ENCODE results near the gene RAPGEF4.

RAPGEF4 gene

GRCh38 chr2:172978063-172978383 is 242.4 kb downstream of the RAPGEF4 start:
- DNase-seq (ENCODE audit: insufficient read length, low spot score) (no peak), FAIRE-seq (no peak)
- TF ChIP-seq, protein P1, sequence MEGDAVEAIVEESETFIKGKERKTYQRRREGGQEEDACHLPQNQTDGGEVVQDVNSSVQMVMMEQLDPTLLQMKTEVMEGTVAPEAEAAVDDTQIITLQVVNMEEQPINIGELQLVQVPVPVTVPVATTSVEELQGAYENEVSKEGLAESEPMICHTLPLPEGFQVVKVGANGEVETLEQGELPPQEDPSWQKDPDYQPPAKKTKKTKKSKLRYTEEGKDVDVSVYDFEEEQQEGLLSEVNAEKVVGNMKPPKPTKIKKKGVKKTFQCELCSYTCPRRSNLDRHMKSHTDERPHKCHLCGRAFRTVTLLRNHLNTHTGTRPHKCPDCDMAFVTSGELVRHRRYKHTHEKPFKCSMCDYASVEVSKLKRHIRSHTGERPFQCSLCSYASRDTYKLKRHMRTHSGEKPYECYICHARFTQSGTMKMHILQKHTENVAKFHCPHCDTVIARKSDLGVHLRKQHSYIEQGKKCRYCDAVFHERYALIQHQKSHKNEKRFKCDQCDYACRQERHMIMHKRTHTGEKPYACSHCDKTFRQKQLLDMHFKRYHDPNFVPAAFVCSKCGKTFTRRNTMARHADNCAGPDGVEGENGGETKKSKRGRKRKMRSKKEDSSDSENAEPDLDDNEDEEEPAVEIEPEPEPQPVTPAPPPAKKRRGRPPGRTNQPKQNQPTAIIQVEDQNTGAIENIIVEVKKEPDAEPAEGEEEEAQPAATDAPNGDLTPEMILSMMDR (IDR thresholded peaks at IDR 0.05; ENCODE audit: insufficient read depth, missing control alignments): no peak

DNA sequence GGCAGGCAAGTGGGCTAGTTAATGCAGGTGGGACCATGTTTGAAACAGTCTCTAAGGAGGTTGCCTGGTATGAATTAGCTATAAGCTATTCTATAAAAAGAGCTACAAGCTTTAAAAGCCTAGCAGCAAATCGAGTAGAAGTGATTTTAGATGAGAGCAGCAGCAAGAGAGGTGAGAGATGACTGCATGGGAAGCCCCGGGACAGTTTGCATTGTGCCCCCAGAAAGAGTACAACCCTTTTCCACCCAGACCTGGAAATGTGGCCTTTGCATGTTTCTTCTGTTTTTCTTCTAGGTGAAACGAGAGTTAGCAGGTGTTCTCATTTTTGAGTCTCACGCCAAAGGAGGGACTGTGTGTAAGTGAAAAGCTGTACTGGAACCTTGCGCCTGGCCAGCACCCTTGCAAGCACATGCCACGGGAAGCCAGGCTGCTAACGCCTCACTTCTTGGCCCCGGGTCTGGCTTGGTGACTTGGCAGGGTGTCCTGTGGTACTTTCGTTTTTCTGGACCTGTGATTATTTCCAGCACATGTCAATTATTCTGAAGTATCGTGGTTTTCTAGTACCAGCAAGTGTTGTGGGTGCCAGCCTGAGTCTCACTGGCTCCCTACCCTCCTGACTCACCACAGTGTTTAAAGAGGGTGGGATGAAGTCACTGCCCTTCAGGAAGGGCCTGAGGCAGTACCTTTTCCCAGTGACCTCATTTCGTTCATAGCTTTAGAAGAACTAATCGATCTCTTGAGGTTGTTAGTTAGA is 249.7 kb downstream of the RAPGEF4 start:
- TF ChIP-seq, protein P1 (IDR thresholded peaks at IDR 0.05; ENCODE audit: insufficient read depth, missing control alignments): no peak
- DNase-seq (ENCODE audit: insufficient read length, low spot score): no peak
- FAIRE-seq: no peak

DNA sequence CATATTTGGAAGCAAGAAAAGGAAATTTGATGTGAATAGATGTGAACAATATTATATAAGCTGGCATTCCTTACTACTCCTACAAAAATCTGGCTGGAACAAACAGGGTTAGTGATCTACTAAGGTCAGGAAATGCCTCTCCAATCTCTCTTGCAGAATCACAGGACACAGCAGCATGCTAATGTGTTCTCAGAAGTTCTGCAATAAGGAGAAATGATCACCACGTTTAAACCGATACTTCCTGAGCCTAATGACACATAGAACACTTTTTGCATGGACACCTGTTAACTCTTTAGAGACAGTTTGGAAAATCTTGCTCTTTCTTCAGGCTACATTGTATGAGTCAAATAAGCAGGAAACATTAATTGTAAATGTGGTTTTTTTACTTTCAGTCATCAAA is 250.4 kb downstream of the RAPGEF4 start:
- TF ChIP-seq, protein P1 (IDR thresholded peaks at IDR 0.05; ENCODE audit: insufficient read depth, missing control alignments): no peak
- DNase-seq (ENCODE audit: insufficient read length, low spot score): no peak
- FAIRE-seq: no peak

GRCh38 chr2:172988728-172989127 is 253.1 kb downstream of the RAPGEF4 start:
- DNase-seq (ENCODE audit: insufficient read length, low spot score) (no peak), FAIRE-seq (no peak)
- TF ChIP-seq, protein P1 (IDR thresholded peaks at IDR 0.05; ENCODE audit: insufficient read depth, missing control alignments): no peak

DNA sequence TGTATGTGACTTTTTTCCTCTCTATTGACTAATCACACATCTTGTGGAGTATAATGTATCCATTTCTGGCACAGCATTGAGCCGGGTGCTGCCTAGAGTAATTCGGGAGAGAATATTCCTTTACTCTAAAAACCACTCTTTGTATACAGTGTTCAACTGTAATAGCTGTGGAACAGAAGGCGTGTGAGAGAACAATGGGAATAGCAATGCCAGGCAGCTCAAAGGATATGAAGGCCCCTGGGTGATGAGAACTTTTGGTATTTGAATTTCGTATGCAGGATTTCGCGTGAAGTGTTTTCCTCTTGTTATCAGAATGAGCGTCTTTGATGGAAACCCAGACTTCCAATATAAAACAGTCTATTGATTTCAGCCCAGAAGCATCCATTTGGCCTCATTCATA is 255.4 kb downstream of the RAPGEF4 start:
- DNase-seq (ENCODE audit: insufficient read length, low spot score) (no peak), FAIRE-seq (no peak)

GRCh38 chr2:172993139-172993538 is 257.5 kb downstream of the RAPGEF4 start:
- no peak for DNase-seq (ENCODE audit: insufficient read length, low spot score)
- TF ChIP-seq, protein P1 (IDR thresholded peaks at IDR 0.05; ENCODE audit: insufficient read depth, missing control alignments): no peak
- no peak for FAIRE-seq

More for the DNA sequence above, 255.4 kb downstream of the RAPGEF4 start:
- TF ChIP-seq, protein P1 (IDR thresholded peaks at IDR 0.05; ENCODE audit: insufficient read depth, missing control alignments): no peak

DNA sequence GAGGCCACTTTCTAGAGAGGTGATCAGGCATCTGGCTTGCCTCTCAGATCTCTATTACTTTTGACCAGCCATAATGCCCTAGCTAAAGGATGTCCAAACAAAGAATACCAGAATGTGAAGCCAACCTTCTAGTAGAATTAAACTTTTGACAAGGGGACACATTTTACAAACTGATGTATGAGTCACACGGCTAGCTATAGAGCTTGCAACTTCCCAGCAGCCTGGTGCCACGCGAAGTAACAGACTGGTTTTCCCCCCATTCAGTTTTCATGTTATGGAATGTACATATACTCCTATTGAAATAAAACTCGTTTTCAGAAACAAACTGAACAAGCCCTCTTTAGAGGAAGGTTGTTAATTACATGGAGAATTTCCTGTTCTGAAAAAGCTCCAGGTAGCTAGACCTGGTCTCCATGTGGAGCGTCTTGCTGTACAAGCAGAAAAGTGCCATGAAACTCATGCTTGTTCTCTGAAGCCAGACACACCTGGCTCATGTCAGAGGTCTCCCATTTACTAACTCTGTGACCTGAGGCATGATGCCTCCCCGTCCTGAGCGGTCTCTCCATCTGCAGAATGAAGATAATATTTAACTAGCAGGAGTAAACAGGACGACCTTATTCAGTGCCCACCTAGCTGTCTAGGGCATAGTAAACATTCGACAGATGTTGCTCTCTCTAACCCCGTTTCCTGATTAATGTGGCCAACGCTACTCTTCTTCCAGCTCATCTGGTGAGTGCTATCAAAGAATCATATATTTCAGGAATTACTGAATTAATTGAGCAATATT is 258.5 kb downstream of the RAPGEF4 start:
- no peak for FAIRE-seq
- TF ChIP-seq, protein P1 (IDR thresholded peaks at IDR 0.05; ENCODE audit: insufficient read depth, missing control alignments): no peak
- DNase-seq (ENCODE audit: insufficient read length, low spot score): no peak
